GM19463 (cell line): Measurements from ENCODE around the gene CLEC9A.

Experiments
- ATAC-seq: cut with Tn5 transposase; IDR thresholded peaks from one replicate; pipeline ENCODE4 v1.9.1; 2021; ENCODE audit warnings: mild to moderate bottlenecking, moderate library complexity; ENCODE audit not compliant: unreplicated experiment

The CLEC9A gene

GRCh38 chr12:10102322-10102721 lies 71.8 kb downstream of the CLEC9A start:
- no peak for ATAC-seq

GRCh38 chr12:10110256-10110844 lies 79.9 kb downstream of the CLEC9A start:
- ATAC-seq: no peak

GRCh38 chr12:10111451-10111850 lies 81.0 kb downstream of the CLEC9A start:
- no peak for ATAC-seq

GRCh38 chr12:10113075-10113474 lies 82.6 kb downstream of the CLEC9A start:
- ATAC-seq: no peak

DNA sequence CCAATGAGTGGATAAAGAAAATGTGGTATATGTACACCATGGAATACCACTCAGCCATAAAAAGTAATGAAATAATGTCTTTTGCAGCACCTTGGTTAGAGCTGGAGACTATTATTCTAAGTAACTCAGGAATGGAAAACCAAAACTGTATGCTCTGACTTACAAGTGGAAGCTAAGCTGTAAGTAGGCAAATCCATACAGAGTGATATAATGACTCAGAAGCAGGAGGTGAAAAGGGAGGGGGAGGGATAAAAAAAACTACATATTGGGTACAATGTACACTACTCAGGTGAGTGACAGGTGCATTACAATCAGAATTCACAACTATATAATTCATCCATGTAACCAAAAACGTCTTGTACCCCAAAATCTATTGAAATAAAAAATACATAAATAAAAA lies 83.4 kb downstream of the CLEC9A start:
- no peak for ATAC-seq

- ATAC-seq: no peak
Measured at GRCh38 chr12:10115311-10115710, 84.8 kb downstream of the CLEC9A start.
